Measurements from ENCODE around the gene JCHAIN.

GRCh38 chr4:70712604-70713452 lies 46.5 kb upstream of the JCHAIN start:
- TF ChIP-seq POLR2A (IDR thresholded peaks at IDR 0.05; ENCODE audit: low read depth, low read length) (no peak), CTCF (conservative IDR thresholded peaks at IDR 0.05; ENCODE audit: low read depth, low read length) (no peak), RFX5 (IDR thresholded peaks at IDR 0.05; ENCODE audit: low read depth, low read length) (no peak), CHD1 (IDR thresholded peaks at IDR 0.05; ENCODE audit: low read depth, low read length) (no peak), MAFK (IDR thresholded peaks at IDR 0.05; ENCODE audit: low read depth, low read length) (no peak), RAD21 (IDR thresholded peaks at IDR 0.05; ENCODE audit: low read length) (no peak), USF2 (IDR thresholded peaks at IDR 0.05; ENCODE audit: low read depth, low read length) (no peak), MXI1 (IDR thresholded peaks at IDR 0.05; ENCODE audit: borderline replicate concordance, low read depth, low read length) (no peak)

All from IMR-90 (cell line).